PC-3 (cell line): Measurements from ENCODE around the gene RHOB. TPM values are rescaled to one million over a fixed set of nuclear protein-coding genes. Genes with fewer than 3 reads are reported as not detected.

Source experiments
- ATAC-seq: fragments of 200-7000 bp; cut with Tn5 transposase; 2 replicates; pipeline ENCODE4 v1.9.1; 2020; ENCODE audit warnings: mild to moderate bottlenecking, moderate library complexity
- BruUV-seq: library from RNA; stranded (reverse); fragments of 400-500 nt; replicated peaks from 2 replicates; lab custom pipeline; 2021; lab: Mats Ljungman, UMichigan
- CTCF ChIA-PET: fragments of 300-600 bp; sonication (Branson Sonifier 250); formaldehyde crosslinking; loops from one replicate; lab custom pipeline; 2022; ENCODE audit warnings: antibody characterized with exemption; lab: Charles Lee
- POLR2A ChIA-PET: fragments of 300-600 bp; sonication (Branson Sonifier 250); formaldehyde crosslinking; loops from one replicate; lab custom pipeline; 2022; ENCODE audit warnings: antibody characterized with exemption; ENCODE audit not compliant: unreplicated experiment; lab: Charles Lee
- DNase-seq: peaks from one replicate; pipeline ENCODE4 v3.0.0-alpha.2; 2015
- H2AFZ ChIP-seq: fragments of 300-600 bp; sonication (generic); 2 replicates; pipeline ENCODE4 v1.6.0; 2016; ENCODE audit warnings: antibody characterized with exemption, low read length
- H3F3A ChIP-seq: fragments of 300-600 bp; sonication (generic); one replicate; pipeline ENCODE4 v1.6.0; 2017; ENCODE audit warnings: antibody characterized with exemption, low read length, control low read depth, mild to moderate bottlenecking; ENCODE audit not compliant: unreplicated experiment
- H3K27ac ChIP-seq: fragments of 300-600 bp; sonication (generic); 2 replicates; pipeline ENCODE4 v1.5.1; 2016; ENCODE audit warnings: mild to moderate bottlenecking, low read length
- H3K27me3 ChIP-seq: fragments of 300-600 bp; sonication (generic); 2 replicates; pipeline ENCODE4 v1.6.1; 2016; ENCODE audit warnings: low read length, mixed read lengths
- H3K36me3 ChIP-seq: fragments of 300-600 bp; sonication (generic); 2 replicates; pipeline ENCODE4 v1.6.1; 2016; ENCODE audit warnings: low read depth, mixed run types, low read length, mixed read lengths
- H3K4me1 ChIP-seq: fragments of 300-600 bp; sonication (generic); 2 replicates; pipeline ENCODE4 v1.5.1; 2016; ENCODE audit warnings: low read length; ENCODE audit not compliant: insufficient read depth
- H3K4me2 ChIP-seq: fragments of 300-600 bp; sonication (generic); 2 replicates; pipeline ENCODE4 v1.6.0; 2016; ENCODE audit warnings: low read length
- H3K4me3 ChIP-seq: fragments of 300-600 bp; sonication (generic); 2 replicates; pipeline ENCODE4 v1.5.1; 2016; ENCODE audit warnings: mild to moderate bottlenecking, low read length, mixed read lengths
- H3K79me2 ChIP-seq: fragments of 300-600 bp; sonication (generic); 2 replicates; pipeline ENCODE4 v1.6.1; 2017; ENCODE audit warnings: low read length, mixed read lengths
- H3K9ac ChIP-seq: fragments of 300-600 bp; sonication (generic); 2 replicates; pipeline ENCODE4 v1.6.0; 2016; ENCODE audit warnings: mild to moderate bottlenecking, low read length
- H3K9me2 ChIP-seq: fragments of 300-600 bp; sonication (generic); replicated peaks from 2 replicates; pipeline ENCODE4 v1.6.1; 2016; ENCODE audit warnings: mixed run types, low read length, mixed read lengths
- H3K9me3 ChIP-seq: fragments of 300-600 bp; sonication (generic); 2 replicates; pipeline ENCODE4 v1.6.1; 2016; ENCODE audit warnings: low read length, mixed read lengths
- H4K20me1 ChIP-seq: fragments of 300-600 bp; sonication (generic); 2 replicates; pipeline ENCODE4 v1.6.1; 2016; ENCODE audit warnings: low read length, mixed read lengths
- CTCF ChIP-seq: fragments of 300-600 bp; sonication (generic); conservative IDR thresholded peaks from 2 replicates; pipeline ENCODE4 v1.5.1; 2017; ENCODE audit warnings: antibody characterized with exemption, low read depth, mild to moderate bottlenecking, low read length
- EZH2 ChIP-seq: fragments of 300-600 bp; sonication (generic); IDR thresholded peaks from one replicate; pipeline ENCODE4 v1.6.1; 2017; ENCODE audit warnings: antibody characterized with exemption, mild to moderate bottlenecking, low read length; ENCODE audit not compliant: unreplicated experiment
- EZH2phosphoT487 ChIP-seq: fragments of 300-600 bp; sonication (generic); IDR thresholded peaks from 2 replicates; pipeline ENCODE4 v1.6.1; 2018; ENCODE audit warnings: mild to moderate bottlenecking, antibody characterized with exemption, low read length, borderline replicate concordance
- intact Hi-C: fragments of 100-400 bp; cut with micrococcal nuclease; formaldehyde crosslinking; loops from 2 replicates; pipeline ENCODE4 v1.9.0; 2023
- total RNA-seq: library from RNA; depleted of rRNA; stranded (reverse); fragments of >200 nt; gene quantifications from 2 replicates; pipeline ENCODE4 v1.2.3, GENCODE V29; 2014

The RHOB gene
- total RNA-seq, 1 experiment from 2014 or later, result 88.5 TPM

GRCh38 chr2:20400306-20400705 lies 46.6 kb upstream of the RHOB start:
- Histone ChIP-seq H3K4me2 (no peak overlapping the region), H3K9me3 (no peaks in the 10 kb centered on the region), H3F3A (no peaks in the 10 kb centered on the region), H3K79me2 (no peaks in the 10 kb centered on the region), H3K4me1 (peaks cover 9% of the 10 kb centered on the region), H3K27me3 (no peaks in the 10 kb centered on the region), H3K9ac (no peak overlapping the region), H3K27ac (no peak overlapping the region), H3K36me3 (no peaks in the 10 kb centered on the region), H3K4me3 (no peak overlapping the region), H4K20me1 (no peaks in the 10 kb centered on the region), H3K9me2 (no peaks in the 10 kb centered on the region), H2AFZ (no peak overlapping the region)
- ChIA-PET CTCF (no interaction called here), POLR2A (no interaction called here)
- intact Hi-C loops, result no loop called here
- BruUV-seq, result no TSS peak
- DNase-seq, result no peak
- no peak for TF ChIP-seq EZH2
- no peak for TF ChIP-seq EZH2phosphoT487
- no peak for TF ChIP-seq CTCF
- ATAC-seq, result no peak

GRCh38 chr2:20400787-20401488 lies 45.9 kb upstream of the RHOB start:
- no TSS peak for BruUV-seq
- intact Hi-C loops, result no loop called here
- Histone ChIP-seq H3K4me3 (no peak overlapping the region), H3F3A (no peaks in the 10 kb centered on the region), H3K4me2 (no peak overlapping the region), H3K4me1 (peaks cover 9% of the 10 kb centered on the region), H3K27ac (no peak overlapping the region), H2AFZ (no peak overlapping the region), H4K20me1 (no peaks in the 10 kb centered on the region), H3K36me3 (no peaks in the 10 kb centered on the region), H3K79me2 (no peaks in the 10 kb centered on the region), H3K9me3 (no peaks in the 10 kb centered on the region), H3K9me2 (no peaks in the 10 kb centered on the region), H3K27me3 (no peaks in the 10 kb centered on the region), H3K9ac (no peak overlapping the region)
- CTCF ChIA-PET, result no interaction called here
- POLR2A ChIA-PET, result no interaction called here
- no peak for DNase-seq
- ATAC-seq, result no peak
- TF ChIP-seq EZH2phosphoT487 (no peak), EZH2 (no peak), CTCF (no peak)

GRCh38 chr2:20401489-20401835 lies 45.4 kb upstream of the RHOB start:
- POLR2A ChIA-PET, result no interaction called here
- Histone ChIP-seq H3K79me2 (no peaks in the 10 kb centered on the region), H3F3A (no peaks in the 10 kb centered on the region), H3K9ac (no peak overlapping the region), H3K9me3 (no peaks in the 10 kb centered on the region), H2AFZ (no peak overlapping the region), H3K4me2 (no peak overlapping the region), H3K36me3 (no peaks in the 10 kb centered on the region), H3K4me3 (no peak overlapping the region), H3K4me1 (peaks cover 9% of the 10 kb centered on the region), H3K27ac (no peak overlapping the region), H3K9me2 (no peaks in the 10 kb centered on the region), H4K20me1 (no peaks in the 10 kb centered on the region), H3K27me3 (no peaks in the 10 kb centered on the region)
- TF ChIP-seq EZH2, result no peak
- CTCF ChIA-PET, result no interaction called here
- no peak for ATAC-seq
- BruUV-seq, result no TSS peak
- DNase-seq, result no peak
- intact Hi-C loops, result no loop called here
